Prostate gland (tissue), 2 donors: Measurements from ENCODE around the gene BMAL1. TPM values are rescaled to one million over a fixed set of nuclear protein-coding genes. Genes with fewer than 3 reads are reported as not detected.

Source experiments
- DNase-seq: peaks from one replicate; pipeline ENCODE4 v3.0.0-alpha.2; 2019; ENCODE audit warnings: low spot score
- H3K27ac ChIP-seq, 2 donors: fragments of 200-600 bp; sonication (generic); 2 replicates each; pipeline ENCODE4 v1.5.1; 2017 to 2019
- H3K27me3 ChIP-seq: fragments of 200-600 bp; sonication (generic); replicated peaks from 2 replicates; pipeline ENCODE4 v1.5.1; 2019; ENCODE audit not compliant: insufficient read depth
- H3K36me3 ChIP-seq, 2 donors: fragments of 200-600 bp; sonication (generic); 1 replicate in 1 of 2; 2 replicates in 1 of 2; pipeline versions ENCODE4 v1.5.1 to v1.8.1; 2017 to 2019
- H3K4me1 ChIP-seq: fragments of 200-600 bp; sonication (generic); replicated peaks from 2 replicates; pipeline ENCODE4 v1.5.1; 2019
- H3K4me3 ChIP-seq, 2 donors: fragments of 200-600 bp; sonication (generic); 2 replicates each; pipeline ENCODE4 v1.5.1; 2017 to 2019
- H3K9me3 ChIP-seq: fragments of 200-600 bp; sonication (generic); 2 replicates; pipeline ENCODE4 v1.5.1; 2017
- POLR2A ChIP-seq: fragments of 450-650 bp; IDR thresholded peaks from one replicate; pipeline ENCODE4 v1.6.1; 2016; ENCODE audit warnings: antibody characterized with exemption, mild to moderate bottlenecking
- POLR2AphosphoS5 ChIP-seq: sonication (generic); formaldehyde crosslinking; IDR thresholded peaks from one replicate; pipeline ENCODE4 v1.6.1; 2017; ENCODE audit warnings: antibody characterized with exemption
- WGBS: methylation state at CpG from one replicate; pipeline ENCODE4 v1.1.5; 2018; 5-methylcytosine and 5-hydroxymethylcytosine counted together
- intact Hi-C: fragments of 100-400 bp; cut with DNase I; formaldehyde crosslinking; loops from one replicate; pipeline ENCODE4 v1.14.2; 2022
- total RNA-seq, 2 donors: library from RNA; depleted of rRNA; stranded (reverse); fragments of >200 nt; gene quantifications; one replicate each; pipeline ENCODE4 v1.1.0, GENCODE V29; 2016
- TF ChIP-seq, protein P1 (sequence below), 4 experiments: fragments of 200-600 bp in 2 of 4; fragments of 450-650 bp in 2 of 4; sonication (generic) in 2 of 4; IDR thresholded peaks; 1 replicate in 3 of 4; 2 replicates in 1 of 4; pipeline ENCODE4 v1.5.1; 2016 to 2019; ENCODE audit warnings: antibody characterized with exemption in 4 of 4, mild to moderate bottlenecking in 2 of 4, moderate library complexity in 2 of 4

Gene BMAL1
- total RNA-seq, 2 donors from 2014 or later = 19.4 to 38.1 TPM

DNA sequence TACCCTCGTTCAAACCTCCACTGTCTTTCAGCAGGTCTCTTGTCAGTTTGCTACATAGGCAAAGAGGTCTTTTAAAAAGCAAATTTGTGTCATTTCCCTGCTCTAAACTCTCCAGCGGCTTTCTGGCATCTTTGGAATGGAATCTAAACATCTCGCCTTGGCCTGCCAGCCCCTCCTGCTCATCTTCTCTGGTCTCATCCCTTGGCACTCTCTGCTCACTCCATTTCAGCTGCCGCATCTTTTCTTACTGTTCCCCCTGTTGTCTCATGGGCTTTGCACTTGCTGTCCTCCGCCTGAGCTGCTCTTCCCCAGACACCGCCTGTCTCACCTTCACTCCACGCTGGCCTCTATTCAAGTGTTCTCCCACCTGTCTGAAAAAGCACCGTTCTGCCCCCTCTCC lies 46.6 kb downstream of the BMAL1 start:
- H3K27ac ChIP-seq = no peak overlapping the region
- H3K36me3 ChIP-seq = no peaks in the 10 kb centered on the region
- no peaks in the 10 kb centered on the region for H3K27me3 ChIP-seq
- intact Hi-C loops = no loop called here
- TF ChIP-seq, protein P1, sequence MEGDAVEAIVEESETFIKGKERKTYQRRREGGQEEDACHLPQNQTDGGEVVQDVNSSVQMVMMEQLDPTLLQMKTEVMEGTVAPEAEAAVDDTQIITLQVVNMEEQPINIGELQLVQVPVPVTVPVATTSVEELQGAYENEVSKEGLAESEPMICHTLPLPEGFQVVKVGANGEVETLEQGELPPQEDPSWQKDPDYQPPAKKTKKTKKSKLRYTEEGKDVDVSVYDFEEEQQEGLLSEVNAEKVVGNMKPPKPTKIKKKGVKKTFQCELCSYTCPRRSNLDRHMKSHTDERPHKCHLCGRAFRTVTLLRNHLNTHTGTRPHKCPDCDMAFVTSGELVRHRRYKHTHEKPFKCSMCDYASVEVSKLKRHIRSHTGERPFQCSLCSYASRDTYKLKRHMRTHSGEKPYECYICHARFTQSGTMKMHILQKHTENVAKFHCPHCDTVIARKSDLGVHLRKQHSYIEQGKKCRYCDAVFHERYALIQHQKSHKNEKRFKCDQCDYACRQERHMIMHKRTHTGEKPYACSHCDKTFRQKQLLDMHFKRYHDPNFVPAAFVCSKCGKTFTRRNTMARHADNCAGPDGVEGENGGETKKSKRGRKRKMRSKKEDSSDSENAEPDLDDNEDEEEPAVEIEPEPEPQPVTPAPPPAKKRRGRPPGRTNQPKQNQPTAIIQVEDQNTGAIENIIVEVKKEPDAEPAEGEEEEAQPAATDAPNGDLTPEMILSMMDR (IDR thresholded peaks at IDR 0.05) = no peak
- no peak for TF ChIP-seq POLR2A
- TF ChIP-seq POLR2AphosphoS5 = no peak
- no peaks in the 10 kb centered on the region for H3K4me1 ChIP-seq
- H3K4me3 ChIP-seq = no peak overlapping the region
- no peaks in the 10 kb centered on the region for H3K9me3 ChIP-seq
- 82% methylated on average over 8 of the region's 8 CpGs for WGBS
- DNase-seq = no peak

DNA sequence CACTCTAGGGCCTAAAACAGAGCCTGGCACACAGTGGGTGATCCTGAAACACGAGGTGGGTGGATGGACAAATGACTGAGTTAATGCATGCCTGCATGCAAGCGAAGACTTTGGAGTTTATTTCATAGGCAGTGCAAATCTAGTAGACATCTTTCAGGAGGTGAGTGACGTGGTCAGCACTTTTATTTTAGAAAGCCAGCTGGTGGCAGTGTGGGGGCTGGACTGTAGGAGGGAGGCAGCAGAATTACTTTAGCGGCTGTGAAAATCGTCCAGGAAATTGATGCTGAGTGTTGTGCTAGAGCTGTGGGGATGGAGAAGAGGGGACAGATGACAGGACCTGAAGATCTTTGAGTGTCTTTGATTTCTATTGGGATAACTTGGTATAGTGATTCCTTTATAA lies 47.1 kb downstream of the BMAL1 start:
- TF ChIP-seq POLR2AphosphoS5 (no peak), POLR2A (no peak)
- TF ChIP-seq, protein P1 (IDR thresholded peaks at IDR 0.05) = no peak
- Histone ChIP-seq H3K36me3 (no peaks in the 10 kb centered on the region), H3K4me3 (no peak overlapping the region), H3K27me3 (no peaks in the 10 kb centered on the region), H3K4me1 (no peaks in the 10 kb centered on the region), H3K27ac (no peak overlapping the region), H3K9me3 (no peaks in the 10 kb centered on the region)
- WGBS = 80% methylated on average over 5 of the region's 5 CpGs
- DNase-seq = no peak
- intact Hi-C loops = no loop called here

DNA sequence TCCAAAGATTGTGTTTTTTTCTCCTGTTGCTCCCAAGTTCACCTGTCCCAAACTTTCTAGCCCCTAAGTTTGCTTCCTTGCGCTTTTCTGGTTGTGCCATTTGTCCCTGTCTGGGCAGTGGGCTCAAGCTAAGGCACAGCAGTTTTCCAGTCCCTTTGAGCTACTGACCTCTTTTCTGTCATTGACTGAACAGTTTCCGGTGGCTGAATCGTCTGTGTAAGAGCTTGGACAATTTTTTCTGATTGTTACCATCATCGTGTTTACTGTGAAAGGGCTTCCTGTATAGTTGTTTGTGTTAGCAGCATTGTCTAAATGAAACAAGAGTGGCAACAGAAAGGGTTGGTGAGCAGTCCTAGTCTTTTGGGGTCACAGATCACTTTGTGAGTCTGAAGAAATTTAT lies 49.8 kb downstream of the BMAL1 start:
- Histone ChIP-seq H3K36me3 (no peaks in the 10 kb centered on the region), H3K27ac (no peak overlapping the region)

GRCh38 chr11:13328286-13328685 lies 50.7 kb downstream of the BMAL1 start:
- DNase-seq = no peak
- Histone ChIP-seq H3K4me1 (no peaks in the 10 kb centered on the region), H3K4me3 (no peak overlapping the region), H3K9me3 (no peaks in the 10 kb centered on the region), H3K27ac (no peak overlapping the region), H3K27me3 (no peaks in the 10 kb centered on the region), H3K36me3 (no peaks in the 10 kb centered on the region)
- intact Hi-C loops = no loop called here
- TF ChIP-seq, protein P1 (IDR thresholded peaks at IDR 0.05) = no peak
- TF ChIP-seq POLR2AphosphoS5 (no peak), POLR2A (no peak)
- WGBS = 65% methylated on average over 5 of the region's 5 CpGs

More for the DNA sequence above, 49.8 kb downstream of the BMAL1 start:
- H3K4me3 ChIP-seq = no peak overlapping the region
- intact Hi-C loops = no loop called here
- DNase-seq = no peak
- WGBS = 65% methylated on average over 4 of the region's 4 CpGs
- TF ChIP-seq, protein P1 (IDR thresholded peaks at IDR 0.05) = no peak
- TF ChIP-seq POLR2A (no peak), POLR2AphosphoS5 (no peak)
- no peaks in the 10 kb centered on the region for H3K27me3 ChIP-seq
- H3K4me1 ChIP-seq = no peaks in the 10 kb centered on the region
- H3K9me3 ChIP-seq = no peaks in the 10 kb centered on the region

DNA sequence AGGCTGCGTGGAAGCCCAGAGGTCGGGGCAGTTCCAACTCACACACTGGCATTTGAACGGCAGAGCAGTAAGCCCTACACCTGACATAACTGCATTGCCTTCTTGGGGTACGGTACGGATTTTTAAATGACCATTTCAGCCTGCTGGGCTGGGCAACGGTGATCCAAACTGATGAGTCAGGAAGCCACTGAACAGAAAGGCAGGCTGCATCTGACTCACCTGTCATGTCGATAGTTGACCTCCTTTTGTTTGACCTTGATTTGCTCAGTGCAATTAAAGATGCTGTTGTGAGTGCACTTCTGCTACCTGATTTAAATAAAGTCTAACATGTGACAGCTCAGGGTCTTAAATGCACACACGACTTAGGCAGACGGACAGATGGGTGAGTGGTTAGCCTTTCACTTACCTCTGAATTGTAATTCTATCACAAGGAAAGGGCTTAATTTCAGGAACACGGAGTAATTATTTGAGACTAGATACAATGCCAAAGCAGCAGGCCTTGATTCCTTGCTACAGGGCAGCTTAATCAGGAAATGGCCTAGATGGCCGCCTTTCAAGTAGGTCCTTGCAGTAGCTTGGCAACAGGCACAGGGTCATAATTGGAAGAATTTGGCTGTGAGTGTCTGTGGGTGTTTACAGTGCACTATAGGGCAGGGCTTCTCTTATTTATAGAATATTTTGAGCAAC lies 52.2 kb downstream of the BMAL1 start:
- Histone ChIP-seq H3K9me3 (no peaks in the 10 kb centered on the region), H3K4me3 (no peak overlapping the region), H3K27ac (no peak overlapping the region), H3K36me3 (no peaks in the 10 kb centered on the region), H3K4me1 (no peaks in the 10 kb centered on the region), H3K27me3 (no peaks in the 10 kb centered on the region)
- WGBS = 63% methylated on average over 11 of the region's 11 CpGs
- TF ChIP-seq, protein P1 (IDR thresholded peaks at IDR 0.05) = no peak
- peak; percentile 4 for TF ChIP-seq POLR2AphosphoS5
- intact Hi-C loops = no loop called here
- no peak for DNase-seq
